ENCODE results near the gene SLC15A5.

SLC15A5 gene

DNA sequence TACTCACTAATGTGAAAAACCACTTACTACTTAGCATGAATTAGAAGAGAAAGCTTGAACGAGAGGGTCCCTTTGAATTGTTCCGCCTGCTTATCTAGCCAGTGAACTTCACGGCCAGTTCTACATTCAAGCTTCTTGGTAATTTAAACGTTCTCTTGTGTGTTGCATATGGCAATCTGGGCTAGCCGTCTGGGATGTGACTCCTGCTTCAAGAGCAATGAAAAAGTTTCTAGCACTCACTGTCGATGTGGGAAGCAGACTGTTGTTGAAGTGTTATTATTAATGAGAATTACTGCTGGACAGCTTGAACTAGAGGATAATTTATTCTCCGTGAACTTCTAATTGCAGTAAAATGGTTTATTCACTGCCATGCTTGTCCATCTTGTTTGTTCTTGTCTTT is 93.9 kb downstream of the SLC15A5 start:
- FAIRE-seq (no peak), DNase-seq (ENCODE audit: insufficient read length, low spot score) (no peak)

DNA sequence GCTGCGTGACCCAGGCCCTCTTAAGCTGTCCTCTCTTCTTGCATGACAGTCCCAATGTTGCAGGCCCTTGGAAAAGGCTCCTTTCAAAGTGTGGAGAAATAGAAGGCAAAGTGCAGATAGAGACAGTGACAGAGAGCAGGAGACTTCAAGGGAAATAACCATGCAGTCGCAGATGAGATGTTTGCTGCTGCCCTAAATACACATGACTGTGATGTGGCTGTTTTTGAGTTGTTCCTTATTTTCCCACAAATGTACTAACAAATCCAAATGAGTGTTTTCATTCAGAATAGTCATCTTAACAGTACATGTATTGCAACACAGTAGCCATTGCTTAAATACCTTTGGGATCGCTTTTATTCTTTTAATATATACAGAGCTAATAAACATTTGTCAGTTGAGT is 101.6 kb downstream of the SLC15A5 start:
- FAIRE-seq = no peak
- no peak for DNase-seq (ENCODE audit: insufficient read length, low spot score)

DNA sequence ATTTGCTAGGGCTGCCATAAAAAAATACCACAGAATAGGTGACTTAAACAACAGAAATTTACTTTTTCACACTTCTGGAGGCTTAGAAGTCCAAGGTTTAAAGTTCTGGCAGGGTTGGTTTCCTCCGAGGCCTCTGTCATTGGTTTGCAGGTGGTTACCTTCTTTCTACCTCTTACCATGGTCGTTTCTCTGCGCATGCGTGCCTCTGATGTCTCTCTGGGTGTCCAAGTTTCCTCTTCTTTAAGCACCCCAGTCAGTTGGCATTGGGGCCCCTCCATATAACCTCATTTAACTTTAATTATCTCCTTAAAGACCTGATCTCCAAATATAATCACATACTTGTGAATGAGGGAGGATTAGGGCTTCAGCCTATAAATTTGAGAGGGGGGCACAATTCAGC is 103.2 kb downstream of the SLC15A5 start:
- DNase-seq (ENCODE audit: insufficient read length, low spot score) = no peak
- no peak for FAIRE-seq

GRCh38 chr12:16171348-16171747 is 106.1 kb downstream of the SLC15A5 start:
- no peak for FAIRE-seq

DNA sequence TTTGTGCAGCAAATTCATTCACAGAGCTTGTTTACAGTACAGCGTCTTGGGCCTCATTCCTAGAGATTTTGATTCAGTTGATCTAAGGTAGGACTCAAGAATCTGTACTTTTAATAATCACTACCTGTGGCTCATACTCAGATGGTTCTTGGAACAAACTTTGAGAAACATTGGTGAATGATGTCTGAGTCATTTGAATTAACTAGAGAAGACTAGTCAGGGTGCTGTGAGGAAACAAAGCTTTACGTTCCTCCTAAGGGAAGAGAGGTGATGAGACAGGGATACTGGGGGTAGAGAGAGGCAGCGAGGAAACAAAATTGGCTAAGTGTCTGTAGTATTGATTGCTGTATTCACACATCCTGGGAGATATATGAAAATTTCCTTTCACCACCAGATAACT is 109.4 kb downstream of the SLC15A5 start:
- no peak for FAIRE-seq
- DNase-seq (ENCODE audit: insufficient read length, low spot score) = no peak

More at GRCh38 chr12:16171348-16171747, 106.1 kb downstream of the SLC15A5 start:
- DNase-seq (ENCODE audit: insufficient read length, low spot score) = no peak

GRCh38 chr12:16166563-16167470 is 110.7 kb downstream of the SLC15A5 start:
- FAIRE-seq (no peak), DNase-seq (ENCODE audit: insufficient read length, low spot score) (no peak)

- no peak for FAIRE-seq
Observed at GRCh38 chr12:16165506-16165905, 112.0 kb downstream of the SLC15A5 start.

GRCh38 chr12:16163901-16164300 is 113.6 kb downstream of the SLC15A5 start:
- FAIRE-seq (no peak), DNase-seq (ENCODE audit: insufficient read length, low spot score) (no peak)

More at GRCh38 chr12:16165506-16165905, 112.0 kb downstream of the SLC15A5 start:
- DNase-seq (ENCODE audit: insufficient read length, low spot score) = no peak

GRCh38 chr12:16163146-16163545 is 114.3 kb downstream of the SLC15A5 start:
- DNase-seq (ENCODE audit: insufficient read length, low spot score) (no peak), FAIRE-seq (no peak)

- FAIRE-seq (no peak), DNase-seq (ENCODE audit: insufficient read length, low spot score) (no peak)
Observed at GRCh38 chr12:16159571-16159970, 117.9 kb downstream of the SLC15A5 start.

GRCh38 chr12:16158050-16158449 is 119.4 kb downstream of the SLC15A5 start:
- DNase-seq (ENCODE audit: insufficient read length, low spot score) (no peak), FAIRE-seq (no peak)

GRCh38 chr12:16155938-16156337 is 121.5 kb downstream of the SLC15A5 start:
- FAIRE-seq (no peak), DNase-seq (ENCODE audit: insufficient read length, low spot score) (no peak)

DNA sequence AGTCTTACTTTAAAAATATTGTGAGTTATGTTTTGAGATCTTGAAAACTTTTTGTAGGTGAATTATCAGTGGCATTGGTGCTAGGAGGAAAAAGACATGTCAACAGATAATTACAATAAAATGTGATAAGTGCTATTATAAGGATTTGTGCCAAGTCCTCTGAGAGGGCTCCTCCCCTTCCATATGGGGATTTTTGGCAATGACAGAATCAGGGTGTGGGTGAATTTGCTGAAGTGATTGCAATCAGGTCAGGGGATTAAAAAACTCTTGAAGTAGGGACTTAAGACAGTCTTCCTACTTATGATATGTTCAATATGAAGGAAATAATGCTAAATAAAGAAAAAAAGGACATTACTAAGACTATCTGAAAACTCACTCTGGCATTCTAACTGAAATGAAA is 122.5 kb downstream of the SLC15A5 start:
- no peak for FAIRE-seq
- DNase-seq (ENCODE audit: insufficient read length, low spot score) = no peak

DNA sequence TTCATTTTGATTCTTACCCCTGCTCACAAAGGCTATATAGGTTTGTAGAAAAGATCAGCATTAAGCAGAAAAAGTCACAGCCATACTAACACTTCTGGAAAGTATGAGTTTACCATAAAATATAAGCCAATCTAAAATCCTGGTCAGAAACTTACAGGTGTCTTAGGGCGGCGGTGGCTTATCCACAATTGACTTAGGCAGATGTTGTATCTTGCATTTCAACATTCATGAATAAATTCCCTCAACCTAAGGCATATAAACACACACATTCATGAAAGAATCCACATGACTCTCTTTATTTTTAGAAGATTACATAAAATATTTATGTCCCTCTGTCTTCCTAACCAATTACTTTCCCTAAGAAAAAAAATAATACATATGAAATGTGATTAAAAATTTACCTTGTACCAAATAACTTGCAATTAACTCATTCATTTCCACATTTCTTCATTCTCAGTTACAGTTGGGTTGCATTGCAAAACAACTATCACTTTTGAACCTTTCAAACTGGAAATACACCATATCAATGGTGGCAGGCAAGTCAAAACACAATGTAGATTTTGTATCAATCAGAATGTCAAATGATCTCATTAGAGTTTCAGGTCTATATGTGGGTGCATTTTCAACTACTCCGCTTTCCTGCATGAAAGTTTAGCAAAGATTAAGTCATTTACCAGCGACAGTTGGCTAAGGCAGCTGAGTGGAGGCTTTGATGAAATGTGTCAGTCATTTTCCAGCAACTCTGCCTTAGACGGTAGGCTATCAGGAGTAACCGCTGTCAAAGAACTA is 124.4 kb downstream of the SLC15A5 start:
- FAIRE-seq = no peak
- DNase-seq (ENCODE audit: insufficient read length, low spot score) = no peak

GRCh38 chr12:16150276-16150675 is 127.2 kb downstream of the SLC15A5 start:
- DNase-seq (ENCODE audit: insufficient read length, low spot score) (no peak), FAIRE-seq (no peak)

DNA sequence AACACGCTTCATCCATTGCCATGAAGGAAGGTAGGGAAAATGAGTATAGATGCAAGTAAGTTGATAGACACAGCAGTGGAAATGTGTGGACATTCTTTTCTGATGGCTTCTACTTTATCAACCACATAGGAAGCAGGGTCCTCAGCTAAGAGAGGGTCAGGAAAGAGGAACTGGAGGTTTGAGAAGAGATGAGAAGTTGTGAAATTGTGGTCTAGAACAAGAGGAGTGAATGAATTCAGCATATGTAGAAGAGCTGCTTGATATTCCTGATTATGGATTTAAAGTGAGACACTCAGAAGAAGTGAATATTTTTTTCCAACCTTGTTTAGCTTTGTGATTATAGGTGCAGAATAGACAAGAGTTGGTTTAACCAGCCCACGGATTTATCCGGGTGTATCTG is 128.5 kb downstream of the SLC15A5 start:
- DNase-seq (ENCODE audit: insufficient read length, low spot score) = no peak
- FAIRE-seq = no peak
